Pons (tissue), 1 donor: ENCODE measurements around the gene CNOT4.

ENCODE experiments used
- DNase-seq: peaks from one replicate; pipeline ENCODE4 v3.0.0-alpha.2; 2016; ENCODE audit warnings: low spot score

CNOT4 gene

GRCh38 chr7:135509839-135510591 is at the start of gene CNOT4:
CNOT4 (minus strand) TSS chr7:135510102; CDS start chr7:135438331, 71,771 bp downstream.
- peak; percentile 96 for DNase-seq

DNA sequence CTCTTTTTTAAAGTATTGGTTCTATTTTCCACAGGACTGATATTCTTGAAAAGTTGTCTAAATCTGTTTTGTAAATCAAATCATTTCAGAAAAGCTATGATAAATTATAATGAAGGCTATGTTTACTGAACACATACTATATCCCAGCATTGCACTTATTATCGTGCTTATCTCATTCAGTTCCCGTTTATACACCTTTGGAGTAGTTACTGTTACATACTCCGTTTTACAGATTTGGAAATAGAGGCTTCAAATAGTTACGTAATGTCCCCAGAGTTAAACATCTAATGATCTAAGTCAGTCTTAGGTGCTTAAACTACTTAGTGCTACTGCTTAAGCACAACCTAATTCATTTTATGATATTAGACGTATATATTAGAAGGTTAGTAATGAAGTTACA is 49.0 kb upstream of the CNOT4 start:
- no peak for DNase-seq

GRCh38 chr7:135558337-135558767 is 48.5 kb upstream of the CNOT4 start:
- peak; percentile 78 for DNase-seq

GRCh38 chr7:135557455-135558336 is 47.8 kb upstream of the CNOT4 start, which contains the start of gene NUP205:
NUP205 (plus strand) TSS chr7:135557917; CDS start chr7:135557945, 28 bp downstream.
- DNase-seq, result peak; percentile 89

DNA sequence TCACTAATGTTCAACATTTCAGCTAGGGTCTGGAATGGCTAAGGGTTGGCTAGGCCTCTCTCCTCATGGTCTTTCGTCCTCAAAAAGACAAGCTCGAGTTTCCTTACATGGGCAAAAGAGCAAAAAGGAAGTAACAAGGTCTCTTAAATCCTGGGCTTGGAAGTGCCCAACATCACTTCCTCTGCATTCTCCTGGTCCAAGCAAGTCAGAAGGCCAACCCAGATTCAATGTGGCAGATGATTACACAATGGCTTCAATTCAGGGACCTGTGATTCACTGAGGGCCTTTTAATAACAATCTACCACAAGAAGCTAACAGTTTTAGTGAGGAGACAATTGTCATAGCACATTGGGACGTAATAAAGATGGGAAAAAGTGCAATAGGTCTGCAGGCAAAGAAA is 43.4 kb upstream of the CNOT4 start:
- DNase-seq, result peak; percentile 19

DNA sequence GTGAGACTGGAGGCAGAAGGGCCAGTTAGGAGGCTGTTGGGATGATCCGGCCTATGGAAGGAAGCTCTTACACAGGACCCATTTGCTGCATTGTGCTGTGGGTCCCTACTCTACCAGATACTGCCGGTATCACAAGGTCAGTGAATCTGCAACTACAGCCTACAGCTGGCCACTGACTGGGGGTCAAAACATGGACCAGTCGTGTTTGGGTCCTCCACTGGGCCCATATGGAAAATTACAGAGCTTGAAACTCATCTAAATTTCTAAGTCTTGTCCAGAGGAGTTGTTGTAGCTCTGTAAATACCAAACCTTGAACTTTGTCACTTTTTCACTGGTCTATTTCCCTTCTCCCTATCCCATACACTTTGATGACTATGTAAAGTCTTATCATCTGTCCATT is 42.2 kb upstream of the CNOT4 start:
- no peak for DNase-seq

DNA sequence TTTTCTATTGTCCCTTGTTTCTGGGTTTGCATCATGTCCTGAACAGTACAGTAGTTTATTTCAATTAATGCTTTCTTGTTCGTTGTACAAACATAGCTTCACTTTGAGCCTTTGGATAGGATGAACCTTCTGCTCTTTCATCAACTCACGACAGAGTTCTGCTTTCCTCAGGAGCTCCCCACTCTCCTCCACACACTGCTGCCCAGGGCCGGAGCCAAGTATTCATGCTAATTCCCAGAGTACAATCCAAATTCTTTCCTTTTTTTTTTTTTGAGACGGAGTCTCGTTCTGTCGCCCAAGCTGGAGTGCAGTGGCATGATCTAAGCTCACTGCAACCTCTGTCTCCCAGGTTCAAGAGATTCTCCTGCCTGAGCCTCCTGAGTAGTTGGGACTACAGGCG is 40.3 kb upstream of the CNOT4 start:
- no peak for DNase-seq

DNA sequence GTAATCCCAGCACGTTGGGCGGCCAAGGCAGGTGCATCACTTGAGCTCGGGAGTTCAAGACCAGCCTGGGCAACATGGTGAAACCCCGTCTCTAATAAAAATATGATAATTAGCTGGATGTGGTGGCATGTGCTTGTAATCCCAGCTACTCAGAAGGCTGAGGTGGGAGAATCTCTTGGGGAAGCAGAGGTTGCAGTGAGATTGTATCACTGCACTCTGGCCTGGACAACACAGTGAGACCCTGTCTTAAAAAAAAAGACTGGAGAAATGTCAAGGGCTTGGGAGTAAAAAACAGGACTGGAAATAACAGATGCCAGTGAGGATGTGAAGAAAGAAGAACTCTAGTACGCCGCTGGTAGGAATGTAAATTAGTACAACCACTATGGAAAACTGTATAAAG is 31.1 kb upstream of the CNOT4 start:
- no peak for DNase-seq

DNA sequence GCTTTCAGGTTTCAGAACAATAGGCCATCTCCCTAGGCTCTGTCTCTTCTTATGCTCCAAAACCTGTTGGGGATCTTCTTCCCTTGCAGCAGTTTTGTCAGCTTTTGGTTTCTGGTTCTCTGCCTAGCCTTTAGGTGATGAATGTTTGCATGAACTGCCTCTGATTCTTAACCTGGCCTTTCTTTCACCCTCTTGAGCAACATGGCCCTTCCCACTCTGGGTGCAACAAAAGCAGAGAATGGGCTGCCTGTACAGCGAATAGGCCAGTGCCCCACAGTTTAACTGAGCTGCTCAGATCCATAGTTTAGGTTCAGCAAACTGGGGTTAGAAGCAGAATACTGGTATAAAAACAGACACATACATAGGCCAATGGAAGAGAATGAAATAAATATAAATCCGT is 29.7 kb upstream of the CNOT4 start:
- no peak for DNase-seq

DNA sequence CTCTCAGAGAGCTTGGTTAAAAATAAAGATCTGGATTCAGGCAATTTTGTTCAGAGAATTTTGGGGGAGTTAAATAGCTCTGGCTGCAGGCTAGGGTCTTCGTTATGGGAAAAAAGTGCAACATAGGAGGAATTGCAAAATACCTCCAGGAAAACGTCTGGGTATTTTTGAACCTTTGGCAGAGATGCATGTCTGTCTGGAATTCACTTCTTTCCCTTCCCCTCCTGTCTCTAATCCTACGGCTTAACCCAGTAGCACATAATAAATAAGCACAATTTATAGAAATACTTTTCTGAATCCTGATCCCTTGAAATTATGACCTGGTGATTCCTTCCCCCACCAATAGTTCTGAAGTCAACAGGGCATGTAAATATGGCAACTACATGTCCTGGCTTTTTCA is 28.5 kb upstream of the CNOT4 start:
- DNase-seq, result no peak

DNA sequence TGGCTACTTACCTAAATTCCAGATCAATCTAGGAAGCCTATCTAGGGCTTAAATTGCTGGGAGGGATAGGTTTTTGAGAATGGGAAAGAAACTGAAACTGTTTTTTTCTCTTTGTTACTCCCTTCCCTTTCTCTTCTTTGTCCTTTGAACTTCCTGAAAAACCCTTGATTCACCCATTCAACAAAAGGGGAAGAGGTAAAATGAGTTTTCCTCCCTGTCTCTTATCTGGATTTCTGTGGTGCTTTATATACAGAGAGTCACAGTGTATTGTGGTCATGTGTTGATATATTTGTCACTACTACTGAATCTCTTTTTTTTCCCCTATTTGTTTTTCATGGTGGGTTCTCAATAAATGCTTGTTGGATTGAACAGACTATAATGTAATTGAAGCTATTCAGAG is 28.0 kb upstream of the CNOT4 start:
- peak; percentile 57 for DNase-seq

DNA sequence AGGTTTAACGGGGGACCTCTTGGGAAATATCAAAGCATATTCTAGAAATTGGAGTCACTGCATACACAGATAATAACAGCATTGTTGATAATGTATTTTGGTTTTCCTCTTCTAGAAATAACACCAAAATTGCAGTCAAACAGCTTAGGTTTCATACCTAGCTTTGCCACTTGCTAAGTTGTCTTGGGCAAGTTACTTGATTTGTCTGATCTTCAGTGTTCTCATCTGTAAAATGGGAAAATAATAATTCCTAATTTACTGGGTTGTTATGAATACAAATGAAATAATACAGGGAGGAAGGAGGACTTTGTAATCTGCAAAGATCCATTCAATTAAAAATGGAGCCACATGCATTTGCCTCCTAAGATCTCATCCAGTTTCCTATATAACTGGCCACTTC is 27.6 kb upstream of the CNOT4 start:
- no peak for DNase-seq

DNA sequence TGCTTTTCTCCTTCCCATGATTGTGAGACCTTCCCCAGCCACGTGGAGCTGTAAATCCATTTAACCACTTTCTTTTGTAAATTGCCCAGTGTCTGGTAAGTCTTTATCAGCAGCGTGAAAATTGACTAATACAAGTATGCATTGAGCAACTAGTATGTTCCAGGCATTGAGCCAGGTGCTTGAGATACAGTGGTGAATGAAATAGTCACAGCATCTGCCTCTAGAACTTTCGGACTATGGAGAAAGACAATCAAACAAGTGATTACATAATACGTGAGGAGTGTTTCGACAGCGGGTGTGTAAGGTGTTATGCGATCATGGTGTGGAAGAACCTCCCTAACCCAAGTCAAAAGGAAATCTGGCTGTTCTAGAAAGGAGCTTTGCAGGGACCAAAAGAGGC is 26.2 kb upstream of the CNOT4 start:
- no peak for DNase-seq

- no peak for DNase-seq
Measured at GRCh38 chr7:135527025-135527424, 17.1 kb upstream of the CNOT4 start.

DNA sequence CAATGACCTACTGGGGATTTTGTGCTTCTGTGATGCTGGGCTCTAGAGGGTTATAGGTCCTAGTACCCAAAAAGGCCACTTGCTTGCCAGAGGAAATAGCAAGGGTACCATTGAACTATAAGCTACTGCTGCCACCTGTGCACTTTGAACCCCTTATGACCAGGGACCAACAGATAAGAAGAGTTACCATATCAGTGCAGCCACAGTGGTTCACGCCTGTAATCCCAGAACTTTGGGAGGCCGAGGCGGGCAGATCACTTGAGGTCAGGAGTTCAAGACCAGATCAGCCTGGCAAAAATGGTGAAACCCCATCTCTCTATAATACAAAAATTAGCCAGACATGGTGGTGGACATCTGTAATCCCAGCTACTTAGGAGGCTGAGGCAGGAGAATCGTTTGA is 15.5 kb upstream of the CNOT4 start:
- DNase-seq, result no peak

- DNase-seq, result no peak
Measured at GRCh38 chr7:135523146-135523545, 13.2 kb upstream of the CNOT4 start.

DNA sequence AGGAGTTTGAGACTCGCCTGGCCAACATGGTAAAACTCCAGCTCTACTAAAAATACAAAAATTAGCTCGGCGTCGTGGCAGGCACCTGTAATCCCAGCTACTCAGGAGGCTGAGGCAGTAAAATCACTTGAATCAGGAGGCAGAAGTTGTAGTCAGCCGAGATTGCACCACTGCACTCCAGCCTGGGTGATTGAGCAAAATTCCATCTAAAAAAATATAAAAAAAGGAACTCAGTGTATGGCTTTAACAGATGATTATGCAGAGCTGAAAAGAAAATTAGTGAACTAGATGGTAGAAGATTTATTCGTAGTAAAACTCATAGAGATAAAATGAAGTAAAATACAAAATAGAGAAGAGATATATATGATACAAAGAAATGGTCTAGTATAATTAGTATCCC is 12.6 kb upstream of the CNOT4 start:
- DNase-seq, result no peak

GRCh38 chr7:135519871-135520270 is 10.0 kb upstream of the CNOT4 start:
- DNase-seq, result no peak

DNA sequence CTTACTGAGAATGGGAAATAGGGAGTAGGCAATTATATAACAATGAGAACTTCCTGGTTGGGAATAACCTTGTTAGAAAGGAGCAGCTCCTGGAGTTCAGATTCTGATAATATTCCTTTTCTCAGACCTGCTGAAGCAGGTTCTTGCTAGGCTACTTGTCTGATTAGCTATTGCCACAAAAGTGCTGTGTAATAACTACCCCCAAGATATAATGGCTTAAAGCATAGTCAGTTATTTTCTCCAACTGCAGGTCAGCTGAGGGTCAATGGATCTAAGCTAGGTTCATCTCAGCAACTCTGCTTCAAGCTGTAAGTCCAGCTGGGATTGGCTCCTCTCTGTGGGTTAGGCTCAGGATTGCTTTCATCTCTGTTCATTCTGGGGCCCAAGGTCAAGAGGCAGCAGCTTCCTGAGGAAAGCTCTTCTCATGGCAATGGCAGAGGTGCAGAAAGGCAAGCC is 9.4 kb upstream of the CNOT4 start:
- no peak for DNase-seq

GRCh38 chr7:135518748-135519147 is 8.8 kb upstream of the CNOT4 start:
- no peak for DNase-seq

DNA sequence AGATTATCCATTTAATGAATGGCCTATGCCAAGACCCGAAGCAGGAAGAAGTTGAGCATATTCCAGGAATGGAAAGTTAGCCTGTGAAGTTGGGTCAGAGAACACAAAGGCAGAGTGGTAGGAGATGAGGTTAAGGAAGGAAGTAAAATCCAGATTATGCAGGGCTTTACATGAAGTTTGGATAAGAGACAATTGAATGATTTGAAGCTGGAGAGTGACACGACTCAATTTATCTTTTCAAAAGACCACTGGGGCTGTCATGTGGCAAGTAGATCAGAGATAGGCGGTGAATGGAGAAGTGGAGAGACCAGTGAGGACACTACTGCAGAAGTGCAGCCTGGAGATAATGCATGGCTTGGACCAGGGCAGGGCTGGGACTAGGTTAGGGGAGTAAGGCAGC is 7.2 kb upstream of the CNOT4 start:
- no peak for DNase-seq

GRCh38 chr7:135514856-135515255 is 5.0 kb upstream of the CNOT4 start:
- no peak for DNase-seq
